ENCODE data around the gene CRABP2.
A peak's percentile ranks its signal among the peaks of the same experiment; 100 is the strongest.

The CRABP2 gene

DNA sequence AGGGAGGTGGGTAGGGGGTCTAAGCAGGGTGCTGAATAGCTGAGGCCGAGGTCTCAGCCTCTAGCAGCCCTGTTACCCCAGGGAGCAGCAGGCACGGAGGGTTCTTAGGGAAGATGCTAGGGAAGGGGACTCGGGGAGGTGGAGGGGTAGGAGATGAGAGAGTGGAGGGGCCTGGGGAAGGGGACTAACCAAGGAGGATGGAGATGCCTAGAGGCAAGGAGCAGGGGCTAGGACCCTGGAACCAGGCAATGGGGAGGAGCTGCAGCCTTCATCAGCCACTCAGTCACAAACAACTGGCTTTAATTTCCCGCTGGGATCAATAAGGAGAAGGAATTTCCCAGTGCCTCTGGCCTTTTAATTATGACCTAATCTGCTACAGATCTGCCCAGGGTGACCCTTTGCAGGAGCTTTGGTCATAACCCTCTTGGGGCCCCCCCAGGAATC lies 2.9 kb upstream of the CRABP2 start:
- no peak for DNase-seq

DNA sequence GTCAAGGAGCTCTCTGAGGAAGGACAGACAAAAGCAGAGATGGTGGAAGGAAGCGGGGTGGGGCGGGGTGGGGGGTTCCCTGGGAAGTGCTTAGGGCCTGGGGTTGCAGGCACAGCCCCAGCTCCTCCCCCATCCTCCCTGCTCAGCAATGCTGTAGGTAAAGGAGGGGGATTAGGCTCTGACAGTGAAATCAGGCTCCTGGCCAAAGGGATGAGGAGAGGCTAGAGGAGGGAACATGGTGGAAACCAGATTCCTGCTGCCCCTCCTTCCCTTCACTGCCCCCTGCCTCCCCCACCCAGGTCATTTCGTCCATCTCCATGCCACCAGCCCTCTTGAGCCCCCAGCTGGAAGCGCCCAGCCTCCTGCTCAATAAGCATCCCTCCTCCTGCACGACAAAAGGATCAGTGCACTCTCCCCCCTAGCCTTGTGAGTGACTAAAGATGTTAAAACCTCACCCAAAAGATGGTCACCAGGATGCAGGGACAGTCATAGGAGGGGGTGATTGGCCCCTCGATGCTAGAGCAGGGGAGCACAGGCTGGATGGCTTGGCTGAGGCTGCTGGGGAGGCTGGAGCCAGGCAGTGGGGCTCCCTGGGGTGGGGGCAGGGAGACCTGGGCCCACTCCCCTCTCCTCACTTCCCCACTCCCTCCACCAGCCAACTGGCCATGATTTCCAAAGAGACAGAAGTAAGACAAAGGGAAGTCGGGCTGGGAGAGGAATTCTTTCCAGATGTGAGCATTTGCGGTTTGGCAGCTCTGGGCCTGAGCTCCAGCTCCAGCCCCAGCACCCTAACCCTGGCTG lies 2.2 kb upstream of the CRABP2 start:
- no peak for DNase-seq

DNA sequence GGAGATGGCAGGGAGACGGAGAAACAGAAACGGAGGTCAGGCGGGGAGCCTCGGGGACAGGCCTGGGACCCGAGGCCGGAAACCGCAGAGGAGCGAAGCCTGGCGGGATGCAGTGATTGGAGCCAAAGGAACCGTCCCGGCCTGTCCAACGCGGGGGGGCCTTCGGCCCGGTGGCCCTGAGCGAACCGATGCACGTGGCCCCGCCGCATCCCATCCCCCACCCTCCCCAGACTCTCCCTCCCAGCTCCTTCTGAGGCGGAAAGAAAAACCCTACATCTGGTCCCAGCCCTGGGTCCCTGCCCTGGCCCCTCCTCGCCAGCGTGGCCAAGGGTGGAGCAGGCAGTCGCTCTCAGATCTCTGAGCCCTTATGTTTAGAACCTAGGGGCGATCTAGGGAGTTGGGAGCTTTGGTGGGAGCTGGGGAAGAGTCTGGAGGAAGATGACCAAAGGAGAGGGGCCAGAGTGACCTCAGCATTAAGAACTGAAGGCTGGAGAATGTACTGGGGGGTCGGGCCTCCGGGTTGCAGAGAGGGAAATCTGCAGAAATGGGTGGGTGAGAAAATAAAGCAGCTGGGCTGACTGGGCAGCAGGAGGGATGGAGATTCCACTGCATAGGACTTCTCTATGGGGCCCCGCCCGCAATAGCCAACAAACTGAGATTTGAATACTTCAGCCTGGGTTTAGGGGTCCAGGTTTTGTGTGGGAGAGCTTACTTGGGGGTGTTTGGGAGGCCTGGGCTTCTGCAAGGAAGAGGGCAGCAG lies 1.5 kb upstream of the CRABP2 start:
- DNase-seq: no peak

DNA sequence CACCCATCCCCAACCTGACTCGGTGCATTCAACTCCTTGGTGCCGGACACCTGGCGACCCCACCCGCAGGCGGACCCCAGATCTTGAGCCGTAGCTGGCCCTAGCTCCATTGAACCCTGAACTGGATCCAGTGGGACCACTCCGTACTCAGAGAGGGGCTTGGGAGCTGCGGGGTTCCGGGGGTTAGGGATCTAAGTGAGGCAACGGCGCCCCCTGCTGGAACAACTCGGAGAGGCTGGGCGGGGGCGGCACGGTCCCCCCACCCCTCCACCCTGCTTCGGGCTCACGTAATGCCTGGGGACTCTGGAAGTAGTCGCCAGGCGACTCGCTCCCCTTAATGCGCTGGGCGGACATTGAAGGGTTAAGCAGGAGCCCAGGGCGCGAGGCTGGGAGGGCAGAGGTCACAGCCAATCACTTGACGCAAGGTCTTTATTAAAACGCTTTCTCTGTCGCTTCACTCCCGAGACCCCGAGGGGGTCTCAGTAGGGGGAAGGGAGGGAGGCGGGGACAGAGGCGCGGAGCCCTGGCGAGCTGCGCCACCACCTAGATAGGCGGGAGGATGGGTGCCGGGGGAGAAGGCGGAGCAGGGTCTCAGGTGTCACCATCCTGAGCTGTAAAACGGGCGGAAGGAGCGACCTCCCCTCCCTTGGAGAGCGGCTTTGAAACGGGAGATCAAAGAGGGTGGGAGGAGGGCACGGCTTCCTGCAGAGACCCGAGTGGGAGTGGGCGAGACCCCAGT lies 704 bp upstream of the CRABP2 start:
- peak; percentile 72 for DNase-seq

DNA sequence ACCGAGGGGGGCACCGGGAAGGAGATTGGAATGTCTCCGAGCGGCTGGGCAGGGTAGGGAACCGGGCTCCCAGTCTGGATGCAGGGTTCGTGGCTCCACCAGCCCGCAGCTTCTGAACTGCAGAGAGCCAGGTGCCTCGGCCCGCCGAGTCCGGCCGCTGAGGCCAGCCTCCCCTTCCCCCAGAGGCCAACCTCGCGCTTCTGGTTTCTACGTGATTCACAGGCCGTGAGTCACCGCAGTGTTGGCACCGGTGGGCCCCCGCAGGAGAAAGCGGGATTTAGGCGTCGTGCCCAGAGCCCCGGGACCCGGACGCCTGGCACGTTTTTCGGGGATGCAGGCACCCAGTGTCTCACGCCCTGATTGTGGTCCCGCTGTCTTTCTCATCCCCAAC lies 458 bp downstream of the CRABP2 start:
- DNase-seq: no peak

DNA sequence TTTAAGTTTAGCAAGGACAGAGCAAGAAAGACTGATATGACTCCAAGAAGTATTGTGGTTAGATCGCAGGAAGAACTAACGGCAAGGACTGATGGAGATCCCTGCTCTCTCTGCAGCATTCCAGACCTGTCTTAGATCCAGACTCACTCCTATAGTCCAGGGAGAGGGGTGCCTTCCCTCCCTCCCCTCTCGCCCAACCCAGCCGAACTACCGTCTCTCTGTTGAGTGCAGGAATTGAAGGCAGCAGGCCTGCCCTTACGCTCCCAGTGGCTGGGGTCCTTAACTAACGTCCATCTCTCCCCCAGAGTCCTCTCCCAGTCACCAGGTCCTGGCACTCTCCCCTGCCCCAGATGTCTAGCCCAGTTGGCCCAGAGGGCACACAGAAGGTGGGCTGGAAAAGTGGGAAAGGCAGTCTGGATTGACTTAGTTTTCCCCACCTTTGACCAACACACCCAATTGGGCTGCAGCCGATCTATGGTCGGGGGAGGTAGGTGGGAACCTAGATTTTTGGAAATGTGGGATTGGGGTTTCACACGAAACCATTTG lies 1.1 kb downstream of the CRABP2 start:
- no peak for DNase-seq

DNA sequence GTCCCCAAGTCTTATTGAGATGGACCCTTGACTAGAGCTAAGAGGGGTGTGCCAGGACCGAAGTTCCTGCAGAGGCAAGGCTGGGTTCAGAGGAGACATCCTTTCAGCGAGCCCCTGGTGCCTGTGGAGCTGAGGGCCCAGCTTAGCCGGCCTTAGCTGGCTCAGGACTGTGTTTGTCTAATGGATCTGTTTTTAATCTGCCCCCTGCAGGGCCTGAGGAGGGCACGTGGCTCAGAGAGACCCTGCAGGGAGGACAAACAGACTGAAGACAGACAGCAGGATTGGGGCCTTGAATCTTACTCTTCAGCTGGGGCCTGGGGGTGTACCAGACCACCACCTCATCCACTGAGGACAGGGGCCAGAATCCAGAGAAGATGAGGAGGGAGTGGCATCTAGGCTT lies 1.6 kb downstream of the CRABP2 start:
- no peak for DNase-seq

DNA sequence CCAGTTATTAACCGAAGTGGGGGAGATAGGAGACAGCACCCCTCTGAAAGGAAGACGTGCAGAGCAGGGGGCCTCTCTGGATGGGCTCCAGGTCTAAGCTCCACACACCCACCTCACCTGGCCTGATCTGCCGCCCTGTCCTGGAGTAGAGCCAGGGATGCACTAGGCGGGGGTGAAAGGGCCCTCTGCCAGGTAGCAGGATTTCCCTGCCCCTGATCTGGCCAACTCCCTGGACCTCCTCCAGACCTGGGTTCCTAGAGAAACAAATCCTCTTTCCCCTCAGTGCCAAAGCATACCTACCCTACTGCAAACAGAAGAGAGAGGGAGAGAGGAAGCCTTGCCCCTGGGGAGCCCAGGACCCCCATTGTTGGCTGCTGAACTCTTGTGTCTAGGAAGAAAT lies 2.0 kb downstream of the CRABP2 start:
- DNase-seq: no peak

DNA sequence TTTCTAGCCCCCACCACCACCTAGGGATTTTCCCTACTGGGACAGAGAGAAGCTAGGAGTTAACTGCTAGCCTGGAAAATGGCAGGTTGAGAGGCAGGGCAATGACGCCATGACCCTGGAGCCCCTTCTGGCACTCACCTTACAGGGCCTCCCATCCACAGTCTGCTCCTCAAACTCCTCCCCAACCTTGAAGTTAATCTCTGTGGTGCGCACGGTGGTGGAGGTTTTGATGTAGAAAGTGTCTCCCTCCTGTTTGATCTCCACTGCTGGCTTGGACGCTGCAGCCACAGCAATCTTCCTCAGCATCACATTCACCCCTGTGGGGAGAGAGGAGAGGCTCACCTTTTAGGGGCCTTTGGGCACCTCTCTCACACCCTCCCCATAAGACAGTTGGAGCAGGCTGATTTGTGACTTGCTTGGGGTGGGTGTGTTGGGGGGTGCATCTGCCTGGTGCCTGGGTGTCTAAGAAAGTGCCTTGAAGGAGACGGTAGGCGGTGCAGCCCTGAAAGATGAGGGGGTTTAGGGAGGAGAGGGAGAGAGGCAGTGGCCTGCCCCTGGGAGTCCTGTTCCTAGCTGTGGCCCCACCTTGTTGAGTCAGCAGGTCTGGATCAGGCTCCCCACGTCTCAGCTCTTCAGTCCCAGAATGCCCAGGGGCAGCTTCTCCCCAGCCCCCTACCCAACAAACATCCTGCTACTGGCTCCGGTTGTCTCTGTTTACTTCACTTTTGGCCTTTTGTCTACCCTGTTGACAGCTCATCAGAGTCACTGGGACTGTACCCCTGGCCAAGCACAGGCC lies 4.4 kb downstream of the CRABP2 start:
- DNase-seq: no peak

DNA sequence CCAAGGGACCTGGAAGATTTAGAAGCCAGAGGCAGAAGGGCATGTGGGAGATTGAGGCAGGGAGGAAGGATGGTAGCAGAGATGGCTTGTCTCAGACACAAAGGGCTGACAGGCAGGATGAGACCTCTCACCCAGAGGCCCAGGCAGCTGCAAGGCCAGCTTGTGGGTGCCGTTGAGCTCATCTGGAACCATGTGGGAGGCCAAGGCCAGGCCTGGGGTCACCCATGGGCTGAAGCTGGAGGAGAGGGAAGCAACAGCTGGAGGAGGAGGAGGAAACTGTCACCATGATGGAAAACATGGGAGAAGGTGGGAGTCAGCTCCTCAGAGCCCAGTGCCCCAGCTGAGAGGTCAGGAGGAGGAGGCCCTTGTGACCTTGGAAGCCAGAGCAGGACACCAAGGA lies 6.4 kb downstream of the CRABP2 start:
- no peak for DNase-seq

DNA sequence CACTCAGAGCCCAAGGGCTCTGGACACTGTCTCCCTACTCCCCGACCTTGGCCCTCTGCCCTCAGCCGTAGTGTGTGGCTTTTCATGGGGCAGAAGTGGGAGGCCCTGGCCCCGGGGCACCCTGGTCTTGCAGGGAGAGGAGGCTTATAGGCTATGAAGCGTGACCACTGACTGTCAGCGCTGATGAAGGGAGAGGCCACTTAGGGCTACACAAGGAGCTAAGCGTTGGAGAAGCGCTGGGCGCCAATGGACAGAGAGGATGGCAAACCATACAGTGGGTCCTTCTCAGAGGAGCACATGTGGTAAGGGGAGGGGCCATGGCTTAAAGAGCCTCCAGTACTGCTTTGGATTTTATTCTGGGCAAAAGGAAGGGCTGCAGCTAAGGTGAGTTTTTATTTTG lies 7.9 kb downstream of the CRABP2 start:
- no peak for DNase-seq

DNA sequence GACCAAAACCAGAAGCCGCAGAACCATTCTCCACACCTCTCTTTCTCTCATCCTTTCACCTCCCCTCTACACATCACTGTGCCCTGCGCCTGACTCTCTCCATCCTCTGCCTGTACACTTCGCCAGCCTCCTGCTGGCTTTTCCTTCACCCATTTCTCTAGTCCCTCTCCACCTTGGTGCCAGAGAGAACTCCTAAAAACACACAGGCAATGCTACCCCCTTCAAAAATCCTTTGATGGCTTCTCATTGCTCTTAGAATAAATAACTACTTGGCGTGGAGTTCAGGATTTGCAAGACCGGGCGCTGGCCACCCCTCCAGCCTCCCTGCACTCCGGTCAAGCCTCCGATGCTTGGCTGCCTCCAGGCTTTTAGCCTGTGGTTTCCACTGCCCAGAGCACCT lies 8.6 kb downstream of the CRABP2 start:
- no peak for DNase-seq

DNA sequence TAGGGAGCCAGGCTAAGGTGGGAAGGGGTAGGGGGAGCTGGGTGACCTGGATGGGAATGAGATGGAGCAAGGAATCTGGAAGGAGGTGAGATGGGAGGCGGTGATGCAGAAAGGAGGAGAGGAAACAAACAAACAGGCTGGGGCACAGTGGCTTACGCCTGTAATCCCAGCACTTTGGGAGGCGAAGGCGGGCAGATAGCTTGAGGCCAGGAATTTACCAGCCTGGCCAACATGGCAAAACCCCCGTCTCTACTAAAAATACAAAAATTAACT lies 10.8 kb downstream of the CRABP2 start:
- no peak for DNase-seq

DNA sequence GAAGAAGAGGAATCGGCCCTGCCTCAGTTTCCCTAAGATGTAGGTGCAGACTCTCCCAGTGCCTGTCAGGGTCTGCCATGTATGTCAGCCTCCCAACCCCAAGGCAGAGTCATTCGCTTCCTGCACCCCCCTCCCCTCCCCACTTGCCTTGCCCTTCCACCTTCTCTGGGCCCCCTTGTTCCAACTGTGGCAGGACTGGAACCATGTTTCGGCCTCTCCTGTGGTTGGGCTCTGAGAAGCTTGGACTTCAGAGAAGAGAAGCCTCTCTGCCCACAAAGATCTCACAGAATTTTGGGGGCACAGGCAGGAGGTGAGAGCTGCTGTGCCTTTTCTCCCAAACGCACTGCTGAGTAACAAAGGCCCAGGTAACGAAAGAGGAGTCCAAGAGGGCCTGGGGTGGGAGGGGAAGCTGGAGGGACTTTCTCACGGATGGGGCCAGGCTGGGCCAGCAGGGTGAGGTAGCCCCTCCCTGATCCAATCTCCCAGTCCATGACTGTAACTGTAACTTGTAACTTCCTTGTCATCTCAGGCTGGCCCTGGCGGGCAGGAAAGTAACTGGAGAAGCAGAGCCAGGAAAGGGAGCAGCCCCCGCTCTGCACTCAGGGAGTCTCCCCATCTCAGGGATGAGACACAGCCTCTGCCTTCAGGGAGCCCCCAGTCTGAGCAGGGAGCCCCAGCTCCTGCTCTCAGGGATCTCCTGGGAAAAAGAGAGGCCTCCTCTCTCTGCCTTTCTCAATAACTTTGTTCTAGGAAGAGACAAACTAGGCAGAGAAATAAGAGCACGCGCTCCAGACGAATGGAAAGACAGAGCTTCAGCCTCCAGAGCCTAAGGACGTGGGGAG lies 11.3 kb downstream of the CRABP2 start:
- DNase-seq: no peak

DNA sequence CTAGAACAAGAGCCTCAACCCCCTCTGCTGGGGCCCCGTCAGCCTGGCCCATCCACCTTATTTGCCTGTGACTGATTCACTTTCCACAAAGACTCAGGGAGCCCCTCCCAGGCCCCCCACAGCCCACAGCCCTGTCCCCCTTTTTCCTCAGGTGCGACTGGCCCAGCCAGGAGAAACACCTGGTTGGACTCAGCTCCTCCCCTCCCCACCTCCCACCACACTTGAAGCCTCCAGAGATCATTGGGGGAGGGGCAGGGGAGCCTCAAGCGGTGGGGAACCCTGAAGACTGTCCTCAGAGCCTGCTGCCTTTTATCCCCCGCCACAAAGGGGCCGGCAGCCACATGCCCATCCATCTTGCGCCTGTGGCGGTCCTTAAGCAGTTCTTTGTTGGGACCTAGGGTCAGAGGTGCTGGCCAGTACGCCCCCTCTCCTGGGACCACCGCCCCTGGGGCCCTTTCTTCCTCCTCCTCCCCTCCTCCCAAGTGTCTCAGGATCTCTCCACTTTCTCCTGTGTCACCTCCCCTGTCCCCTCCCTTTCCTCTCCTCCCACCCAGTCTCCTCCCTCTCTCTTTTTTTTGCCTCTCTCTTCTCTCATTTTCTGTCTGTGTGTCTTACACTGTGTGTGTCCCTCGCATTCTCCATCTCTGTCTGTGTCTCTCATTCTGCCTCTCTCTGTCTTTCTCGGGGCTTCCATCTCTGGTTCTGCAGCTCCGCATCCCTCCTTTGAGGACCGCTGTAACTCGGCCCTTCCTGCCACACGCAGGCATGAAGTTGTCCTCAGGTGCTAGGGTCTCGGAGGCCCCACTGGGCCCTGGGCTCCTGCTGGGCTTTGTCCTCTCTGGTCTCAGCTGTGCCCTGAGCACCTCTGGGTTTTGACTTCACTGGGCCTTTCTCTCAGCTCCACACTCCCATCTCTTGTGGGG lies 12.2 kb downstream of the CRABP2 start:
- DNase-seq: no peak

DNA sequence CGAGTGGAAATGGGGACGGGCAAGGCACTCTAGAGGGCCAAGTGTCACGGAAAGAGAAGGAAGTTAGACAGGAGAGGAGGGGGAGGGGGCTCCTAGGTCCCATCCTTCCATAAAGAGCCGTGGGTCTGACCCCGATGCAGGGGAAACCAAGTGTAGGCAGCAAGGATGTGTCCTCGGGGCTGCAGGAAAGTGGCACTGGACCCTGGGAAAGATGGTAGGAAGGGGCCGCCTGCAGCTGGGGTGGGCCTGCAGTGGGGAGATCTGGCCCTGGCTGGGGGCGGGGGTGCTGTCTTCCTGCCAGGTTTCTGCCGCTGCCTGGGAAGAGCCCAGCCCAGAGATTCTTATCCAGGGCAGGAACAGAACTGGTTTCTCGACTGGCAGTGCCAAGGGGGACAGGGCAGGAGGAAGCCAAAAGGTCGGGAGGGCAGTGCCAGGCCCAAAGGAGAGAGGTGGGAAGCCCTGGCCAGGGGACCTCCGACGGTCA lies 12.9 kb downstream of the CRABP2 start:
- DNase-seq: no peak

DNA sequence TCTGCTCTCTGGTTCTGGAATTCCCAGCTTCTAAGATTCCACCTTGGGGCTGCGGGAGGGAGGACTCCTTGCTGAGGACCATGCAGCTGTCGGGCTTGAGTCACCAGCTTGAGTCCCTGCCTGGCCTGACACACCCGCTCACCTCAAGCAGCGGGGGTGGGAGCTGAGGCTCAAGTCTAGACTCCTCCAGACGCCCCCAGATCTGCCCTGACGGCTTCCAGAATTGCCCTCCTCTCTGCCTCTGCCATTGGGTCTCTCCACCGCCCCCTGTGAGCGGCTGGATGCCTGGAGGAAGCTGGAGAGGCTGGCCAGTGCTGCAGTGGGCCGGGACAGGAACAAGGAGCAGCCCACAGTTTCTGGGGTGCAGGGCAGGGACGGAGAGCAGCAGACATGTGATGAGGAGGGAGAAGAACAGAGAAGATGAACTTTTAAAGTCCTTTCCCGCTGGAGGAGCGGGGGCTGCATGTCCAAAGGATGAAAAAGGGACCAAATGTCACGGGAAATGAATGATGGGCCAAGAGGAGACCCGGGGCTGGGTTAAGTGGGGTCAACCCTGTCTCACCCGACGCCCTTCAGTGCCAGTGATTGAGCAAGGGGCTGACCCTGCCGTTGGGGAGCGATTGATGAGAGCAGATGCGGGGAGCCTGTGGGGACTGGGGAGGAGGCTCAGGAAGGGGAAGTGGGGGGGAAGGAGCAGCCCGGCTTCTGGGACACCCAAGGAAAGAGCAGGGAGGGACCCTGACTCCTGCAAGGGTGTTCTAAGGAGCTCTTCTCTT lies 13.5 kb downstream of the CRABP2 start:
- DNase-seq: no peak

DNA sequence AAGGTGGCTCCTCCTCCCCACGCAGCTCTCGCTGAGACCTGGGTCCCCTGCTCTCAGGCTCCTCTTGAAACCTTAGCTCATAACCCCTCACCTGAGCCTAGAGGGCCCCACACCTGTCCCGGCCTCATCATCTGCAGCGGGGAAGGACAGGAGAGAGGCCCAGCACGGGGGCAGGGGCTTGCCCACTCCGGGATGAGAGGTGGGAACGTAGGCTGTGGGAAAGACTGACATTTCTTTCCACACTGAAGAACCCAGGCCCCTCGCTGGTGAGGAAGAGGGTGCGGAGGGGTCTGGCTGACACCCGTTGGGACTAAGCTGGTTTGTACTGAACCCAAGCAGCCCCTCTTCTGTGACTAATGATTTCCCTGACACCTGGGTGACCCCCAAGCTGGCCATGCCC lies 14.2 kb downstream of the CRABP2 start:
- no peak for DNase-seq

DNA sequence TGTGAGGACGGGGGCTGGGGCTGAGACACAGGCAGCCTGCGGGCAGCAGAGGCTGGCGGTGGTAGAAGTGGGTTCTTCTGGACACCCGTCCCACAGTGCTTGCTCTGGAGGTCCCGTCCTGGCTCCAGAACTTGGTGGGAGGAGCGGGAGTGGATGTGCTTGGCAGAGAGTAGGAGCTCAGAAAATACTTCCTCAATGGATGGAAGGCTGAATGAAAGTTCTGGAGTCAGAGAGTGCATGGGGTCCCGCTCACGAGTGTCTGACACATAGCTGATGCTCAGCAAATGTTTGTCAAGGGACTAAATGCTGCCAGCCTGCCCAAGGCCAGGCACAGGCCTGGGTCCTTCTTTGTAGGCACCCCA lies 14.7 kb downstream of the CRABP2 start:
- DNase-seq: no peak

Measured in NCI-H1694 (cell line).